SK-N-MC (cell line): ENCODE results near the gene ZNF407.

Experiments
- EZH2 ChIP-seq: fragments of 200-600 bp; sonication (generic); IDR thresholded peaks from one replicate; pipeline ENCODE4 v1.6.1; 2017; ENCODE audit warnings: antibody characterized with exemption
- FOXP2 ChIP-seq: optimal IDR thresholded peaks from 2 replicates; pipeline ENCODE3; 2011; ENCODE audit warnings: mild to moderate bottlenecking, moderate library complexity; ENCODE audit not compliant: insufficient read depth; ENCODE audit errors: extremely low read length, control extremely low read depth
- POLR2AphosphoS5 ChIP-seq: IDR thresholded peaks from 2 replicates; pipeline ENCODE4 v1.6.1; 2012; ENCODE audit warnings: mild to moderate bottlenecking, low read depth, low read length, borderline replicate concordance

GRCh38 chr18:75063196-75063595 lies 465.5 kb downstream of the ZNF407 start:
- no peak for TF ChIP-seq EZH2
- TF ChIP-seq POLR2AphosphoS5 = no peak
- TF ChIP-seq FOXP2 = no peak
